GM21526 (cell line): ENCODE results near the gene UST.

Experiments used
- ATAC-seq: cut with Tn5 transposase; IDR thresholded peaks from one replicate; pipeline ENCODE4 v1.9.1; 2021; ENCODE audit warnings: moderate library complexity; ENCODE audit not compliant: unreplicated experiment, low FRiP score

UST gene

GRCh38 chr6:149074832-149075258, 328.0 kb downstream of the UST start:
- no peak for ATAC-seq

- no peak for ATAC-seq
Observed at GRCh38 chr6:149075616-149076354, 329.0 kb downstream of the UST start.

- ATAC-seq: no peak
Observed at GRCh38 chr6:149076355-149076734, 329.5 kb downstream of the UST start.

GRCh38 chr6:149077208-149077607, 330.4 kb downstream of the UST start:
- no peak for ATAC-seq

GRCh38 chr6:149078211-149078782, 331.5 kb downstream of the UST start:
- ATAC-seq: no peak

GRCh38 chr6:149079456-149079855, 332.6 kb downstream of the UST start:
- ATAC-seq: no peak

- ATAC-seq: no peak
Observed at GRCh38 chr6:149079911-149080491, 333.2 kb downstream of the UST start.

GRCh38 chr6:149080511-149080910, 333.7 kb downstream of the UST start:
- ATAC-seq: no peak

- no peak for ATAC-seq
Observed at GRCh38 chr6:149081281-149081680, 334.5 kb downstream of the UST start.

- ATAC-seq: peak; percentile 70
Observed at GRCh38 chr6:149082320-149082719, 335.5 kb downstream of the UST start.

- ATAC-seq: no peak
Observed at GRCh38 chr6:149084026-149084425, 337.2 kb downstream of the UST start.

- ATAC-seq: no peak
Observed at GRCh38 chr6:149084808-149085556, 338.2 kb downstream of the UST start.

GRCh38 chr6:149085557-149085938, 338.7 kb downstream of the UST start:
- no peak for ATAC-seq

GRCh38 chr6:149086363-149086762, 339.5 kb downstream of the UST start:
- no peak for ATAC-seq

GRCh38 chr6:149087898-149088297, 341.1 kb downstream of the UST start:
- no peak for ATAC-seq

GRCh38 chr6:149088361-149088760, 341.5 kb downstream of the UST start:
- ATAC-seq: no peak

GRCh38 chr6:149089510-149089909, 342.7 kb downstream of the UST start:
- no peak for ATAC-seq

- ATAC-seq: no peak
Observed at GRCh38 chr6:149090937-149091336, 344.1 kb downstream of the UST start.

- no peak for ATAC-seq
Observed at GRCh38 chr6:149093643-149094042, 346.8 kb downstream of the UST start.

GRCh38 chr6:149094156-149094555, 347.3 kb downstream of the UST start:
- no peak for ATAC-seq

- no peak for ATAC-seq
Observed at GRCh38 chr6:149094934-149095351, 348.1 kb downstream of the UST start.
